Activated CD4-positive, alpha-beta T cell treated with anti-CD3 and anti-CD28 coated beads for 1 hour (primary cell): ENCODE results near the gene CAMKMT.
"Not testable (repeated sequence)": the region's sequence is repeated elsewhere in the genome, so short reads cannot be mapped to it uniquely, and the experiment has no call there.

Source experiments
- DNase-seq: peaks from one replicate; pipeline ENCODE4 v3.0.0-alpha.2; 2020

Gene CAMKMT

DNA sequence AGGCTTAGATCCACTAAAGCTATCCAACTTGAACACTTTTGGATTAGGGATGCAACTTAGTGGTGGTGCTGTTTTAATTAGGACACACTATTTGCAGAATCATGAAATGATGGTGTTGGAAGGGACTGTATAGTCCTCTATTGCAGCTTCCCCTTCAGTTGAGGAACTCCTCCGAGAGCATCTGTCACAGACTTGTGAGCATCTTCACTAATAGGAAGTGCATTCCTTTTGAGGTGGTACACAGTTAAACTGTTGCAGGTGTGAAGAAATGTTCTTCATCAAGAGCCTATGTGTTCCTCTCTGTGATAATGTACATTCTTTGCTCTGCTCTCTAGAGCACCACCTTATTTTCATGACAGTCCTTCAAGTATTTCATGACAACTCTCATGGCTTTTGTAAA lies 197.4 kb downstream of the CAMKMT start:
- DNase-seq = no peak

GRCh38 chr2:44560352-44560751 lies 198.6 kb downstream of the CAMKMT start:
- DNase-seq = no peak

GRCh38 chr2:44560941-44561340 lies 199.2 kb downstream of the CAMKMT start:
- no peak for DNase-seq

DNA sequence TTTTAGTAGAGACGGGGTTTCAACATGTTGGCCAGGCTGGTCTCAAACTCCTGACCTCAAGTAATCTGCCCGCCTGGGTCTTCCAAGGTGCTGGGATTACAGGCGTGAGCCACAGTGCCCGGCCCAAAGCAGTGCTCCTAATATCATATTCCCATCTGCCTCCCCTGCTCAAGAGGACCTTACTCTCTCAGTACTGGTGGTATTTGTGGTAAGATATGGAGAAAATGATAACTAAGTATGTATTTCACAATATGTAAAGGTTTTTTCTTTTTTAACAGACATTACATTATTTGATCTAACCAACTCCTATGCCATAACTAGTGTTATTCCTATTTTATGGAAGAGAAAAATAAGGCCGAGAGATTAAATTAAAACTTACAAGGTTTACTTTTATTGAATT lies 201.0 kb downstream of the CAMKMT start:
- no peak for DNase-seq

- no peak for DNase-seq
Observed at GRCh38 chr2:44564752-44565151, 203.0 kb downstream of the CAMKMT start.

DNA sequence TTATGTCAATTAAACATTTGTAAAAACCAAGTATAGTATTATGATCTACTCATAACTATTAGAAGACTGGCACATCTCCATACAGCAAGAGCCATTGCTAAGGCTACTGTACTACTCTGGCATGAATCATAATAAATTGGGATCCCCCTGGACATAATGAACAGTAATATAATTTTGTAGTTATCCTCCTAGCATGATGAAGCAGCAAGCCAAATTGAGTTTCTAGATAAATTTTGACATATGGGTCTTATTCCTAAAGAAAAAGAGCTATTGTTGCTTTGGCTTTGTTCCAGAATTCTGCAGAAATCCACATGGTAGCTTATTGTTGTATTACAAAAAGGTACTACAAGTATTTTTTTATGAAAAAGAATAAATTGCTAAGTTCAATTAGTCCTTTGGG lies 204.3 kb downstream of the CAMKMT start:
- no peak for DNase-seq

DNA sequence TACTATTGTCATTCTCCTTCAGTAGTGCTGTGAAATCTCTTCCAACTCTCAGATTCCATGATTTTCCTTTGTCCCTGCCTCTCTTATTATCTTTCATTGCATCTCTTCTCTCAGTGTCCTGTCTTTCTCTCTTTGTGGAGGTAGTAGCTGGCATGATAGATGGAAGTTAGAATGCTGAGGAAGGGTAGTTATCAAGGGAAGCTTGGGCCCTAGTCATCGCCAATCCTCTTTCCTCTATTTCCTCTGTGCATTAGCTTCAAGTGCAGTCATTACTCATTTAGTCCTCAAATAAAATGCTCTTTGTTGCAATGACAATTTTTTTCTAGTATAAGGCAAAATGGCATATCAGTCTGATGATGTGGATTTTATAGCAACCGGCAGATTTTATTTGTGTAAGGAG lies 207.7 kb downstream of the CAMKMT start:
- no peak for DNase-seq

DNA sequence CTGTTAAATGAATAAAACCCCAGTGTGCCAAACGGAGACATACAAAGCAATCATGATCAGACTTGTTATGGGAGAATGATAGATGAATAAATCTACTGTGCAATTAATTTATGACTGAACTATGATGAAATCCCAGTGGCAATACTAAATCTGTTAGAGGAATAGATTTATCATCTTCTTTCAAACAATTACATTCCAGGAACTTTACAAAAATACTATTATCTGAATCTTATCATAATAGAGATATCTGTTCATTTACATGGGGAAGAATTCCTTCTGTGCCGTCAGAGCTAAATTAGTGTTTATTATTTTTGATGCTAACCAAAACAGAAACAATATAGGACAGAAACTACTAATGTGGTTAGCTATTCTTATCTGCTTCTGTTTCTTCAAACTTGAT lies 208.5 kb downstream of the CAMKMT start:
- DNase-seq = no peak

GRCh38 chr2:44570777-44571176 lies 209.0 kb downstream of the CAMKMT start:
- no peak for DNase-seq

DNA sequence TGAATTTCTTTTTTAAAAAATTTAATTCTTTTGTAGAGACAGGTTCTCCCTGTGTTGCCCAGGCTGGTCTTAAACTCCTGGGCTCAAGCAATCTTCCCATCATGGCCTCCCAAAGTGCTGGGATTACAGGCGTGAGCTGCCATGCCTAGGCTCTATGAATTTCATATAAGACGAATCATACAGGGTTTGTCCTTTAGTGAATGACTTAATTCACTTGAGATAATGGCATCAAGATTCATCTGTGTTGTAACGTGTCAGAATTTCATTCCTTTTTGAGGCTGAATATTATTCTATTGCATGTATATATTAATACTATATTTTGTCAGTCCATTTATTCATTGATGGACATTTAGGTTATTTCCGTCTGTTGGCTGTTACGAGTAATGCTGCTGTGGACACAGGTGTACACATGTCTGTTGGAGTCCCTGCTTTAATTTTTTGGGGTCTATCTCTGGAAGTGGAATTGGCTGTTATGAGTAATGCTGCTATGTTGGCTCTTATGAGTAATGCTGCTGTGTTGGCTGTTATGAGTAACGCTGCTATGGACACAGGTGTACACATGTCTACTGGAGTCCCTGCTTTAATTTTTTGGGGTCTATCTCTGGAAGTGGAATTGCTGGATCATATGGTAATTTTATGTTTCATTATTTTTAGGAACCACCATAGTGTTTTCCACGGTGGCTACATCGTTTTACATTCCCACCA lies 210.6 kb downstream of the CAMKMT start:
- DNase-seq = no peak

DNA sequence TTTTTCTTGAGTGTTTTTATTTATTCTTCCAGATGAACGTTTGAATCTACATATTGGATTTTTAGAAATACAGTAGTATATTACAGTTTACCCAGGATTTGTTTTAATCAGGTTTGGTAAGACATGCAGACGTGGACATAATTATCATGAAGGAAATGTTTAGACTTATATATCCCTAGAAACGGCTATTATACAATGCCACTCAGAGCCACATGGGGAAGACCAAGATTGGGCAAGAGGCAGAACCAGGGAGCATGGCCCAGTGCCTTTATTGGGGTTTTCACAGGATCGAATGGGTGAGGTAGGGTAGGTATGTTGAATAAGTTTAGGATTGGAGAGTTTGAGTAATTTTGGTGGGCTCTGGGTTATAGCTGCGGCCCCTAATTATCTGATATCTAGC lies 212.2 kb downstream of the CAMKMT start:
- no peak for DNase-seq

DNA sequence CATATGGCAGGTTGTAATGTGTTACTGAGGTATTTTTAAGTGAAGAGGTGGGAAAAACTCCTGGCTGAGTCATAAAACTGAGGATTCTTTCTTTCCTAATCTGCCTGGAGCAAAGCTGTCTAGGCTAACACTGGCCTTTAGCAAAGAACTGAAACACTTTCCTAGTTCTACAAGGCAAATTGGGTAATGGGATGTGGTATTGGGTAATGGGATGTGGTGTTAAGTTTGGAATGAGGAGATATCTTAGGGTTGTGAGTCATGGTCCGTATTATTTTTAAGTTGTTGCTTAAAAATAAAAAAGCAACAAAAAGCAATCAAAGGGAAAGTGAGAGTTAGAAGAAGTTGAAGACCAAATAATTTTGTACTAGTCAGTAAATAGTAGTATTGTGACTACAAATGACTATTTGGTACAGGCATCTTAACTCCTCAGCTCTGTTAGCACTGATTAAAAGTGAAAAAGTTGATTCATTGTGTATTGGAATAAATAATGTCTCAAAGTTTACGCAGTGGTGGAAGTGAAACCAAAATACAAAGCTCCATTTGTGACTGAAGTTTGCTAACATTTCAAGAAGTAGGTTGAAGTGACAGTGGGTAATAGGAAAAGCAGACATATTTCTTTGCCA lies 216.8 kb downstream of the CAMKMT start:
- no peak for DNase-seq

GRCh38 chr2:44579115-44579836 lies 217.5 kb downstream of the CAMKMT start:
- DNase-seq = no peak

DNA sequence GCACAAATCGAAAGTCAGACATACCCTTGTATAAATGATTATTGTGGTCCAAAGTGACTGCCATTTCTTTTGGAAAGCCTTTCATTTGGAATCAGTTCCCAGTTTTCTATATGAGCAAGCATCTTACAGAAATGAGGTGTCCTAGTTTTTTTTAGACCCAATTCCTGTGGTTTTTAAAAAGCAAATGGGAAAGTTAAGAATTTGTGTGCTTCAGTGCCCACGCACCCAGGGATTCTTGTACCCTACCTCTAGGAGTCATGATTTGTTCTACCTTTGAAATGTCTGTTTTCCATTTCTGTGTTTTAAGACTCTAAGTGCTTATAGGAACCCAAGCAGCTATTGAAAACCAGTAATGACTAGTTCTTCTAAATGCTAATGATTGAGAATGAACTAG lies 218.1 kb downstream of the CAMKMT start:
- DNase-seq = no peak

DNA sequence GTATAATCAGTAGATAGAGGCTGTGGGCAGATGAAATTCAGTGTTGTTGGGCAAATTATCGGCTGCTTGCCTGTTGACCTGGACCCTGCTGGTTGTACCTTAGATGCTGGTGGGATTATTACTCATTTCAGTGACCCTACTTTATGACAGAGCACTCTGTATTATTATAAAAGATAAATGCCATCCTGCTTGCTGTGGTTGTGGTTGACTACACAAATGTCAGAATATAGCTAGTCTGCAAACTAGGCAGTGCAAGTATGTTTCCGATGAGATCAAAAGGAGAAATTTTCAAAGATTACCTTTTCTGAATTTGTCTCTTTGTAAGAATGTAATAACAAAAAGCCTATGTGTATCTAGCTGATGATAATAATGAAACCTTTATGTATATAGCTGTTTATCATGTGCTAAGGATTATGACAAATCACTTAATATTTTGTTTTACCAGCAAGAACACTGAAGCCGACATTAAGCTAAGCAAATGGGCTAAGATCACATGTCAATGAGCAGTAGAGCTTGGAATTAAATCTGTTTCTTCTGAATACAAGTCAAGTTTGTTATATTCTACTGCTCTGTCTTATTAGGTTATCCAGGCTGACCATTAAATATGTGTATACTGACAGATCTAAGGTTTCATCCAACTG lies 219.2 kb downstream of the CAMKMT start:
- DNase-seq = no peak

GRCh38 chr2:44582363-44583008 lies 220.7 kb downstream of the CAMKMT start:
- DNase-seq = no peak

DNA sequence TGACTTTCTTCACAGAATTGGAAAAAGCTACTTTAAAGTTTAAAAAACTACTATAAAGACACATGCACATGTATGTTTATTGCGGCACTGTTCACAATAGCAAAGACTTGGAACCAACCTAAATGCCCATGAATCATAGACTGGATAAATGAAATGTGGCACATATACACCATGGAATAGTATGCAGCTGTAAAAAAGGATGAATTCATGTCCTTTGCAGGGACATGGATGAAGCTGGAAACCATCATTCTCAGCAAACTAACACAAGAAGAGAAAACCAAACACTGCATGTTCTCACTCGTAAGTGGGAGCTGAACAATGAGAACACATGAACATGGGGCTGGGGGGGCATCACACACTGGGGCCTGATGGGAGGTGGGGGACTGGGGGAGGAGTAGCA lies 233.9 kb downstream of the CAMKMT start:
- DNase-seq = not testable (repeated sequence)

DNA sequence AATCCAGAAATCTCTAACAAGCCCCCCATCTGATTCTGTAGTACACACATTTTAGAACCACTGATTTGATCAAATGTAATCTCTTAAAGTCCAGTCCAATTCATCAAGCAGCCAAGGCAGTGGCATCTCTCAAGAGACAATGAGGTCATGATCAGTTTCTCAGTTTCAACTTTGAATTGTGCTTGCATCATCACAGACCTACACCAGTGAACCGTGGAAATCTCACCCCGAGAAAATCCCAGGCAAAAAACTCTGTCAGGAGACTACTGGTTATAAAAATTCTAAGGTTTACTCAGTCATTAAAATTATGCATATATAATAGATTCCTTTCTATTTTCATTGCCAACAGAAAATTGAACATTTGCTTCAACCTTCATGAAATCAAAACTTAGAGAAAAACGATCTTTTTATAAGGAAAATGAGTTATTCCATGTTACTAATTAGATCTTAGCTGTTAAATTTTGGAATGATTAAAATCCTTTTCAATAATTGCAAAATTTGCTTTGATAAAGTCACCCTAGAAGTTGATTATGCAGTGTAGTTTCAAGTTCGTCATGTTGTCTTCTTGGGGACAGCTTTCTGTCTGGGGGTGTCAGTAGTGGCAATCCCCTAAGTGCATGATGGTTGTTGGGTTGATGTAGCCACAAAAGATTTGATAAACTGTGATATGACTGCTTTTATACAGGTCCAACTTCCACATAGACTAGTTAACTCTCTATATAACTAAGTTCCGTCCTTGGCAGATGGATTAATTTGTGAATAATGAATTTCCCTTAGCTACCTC lies 235.0 kb downstream of the CAMKMT start:
- DNase-seq = no peak

DNA sequence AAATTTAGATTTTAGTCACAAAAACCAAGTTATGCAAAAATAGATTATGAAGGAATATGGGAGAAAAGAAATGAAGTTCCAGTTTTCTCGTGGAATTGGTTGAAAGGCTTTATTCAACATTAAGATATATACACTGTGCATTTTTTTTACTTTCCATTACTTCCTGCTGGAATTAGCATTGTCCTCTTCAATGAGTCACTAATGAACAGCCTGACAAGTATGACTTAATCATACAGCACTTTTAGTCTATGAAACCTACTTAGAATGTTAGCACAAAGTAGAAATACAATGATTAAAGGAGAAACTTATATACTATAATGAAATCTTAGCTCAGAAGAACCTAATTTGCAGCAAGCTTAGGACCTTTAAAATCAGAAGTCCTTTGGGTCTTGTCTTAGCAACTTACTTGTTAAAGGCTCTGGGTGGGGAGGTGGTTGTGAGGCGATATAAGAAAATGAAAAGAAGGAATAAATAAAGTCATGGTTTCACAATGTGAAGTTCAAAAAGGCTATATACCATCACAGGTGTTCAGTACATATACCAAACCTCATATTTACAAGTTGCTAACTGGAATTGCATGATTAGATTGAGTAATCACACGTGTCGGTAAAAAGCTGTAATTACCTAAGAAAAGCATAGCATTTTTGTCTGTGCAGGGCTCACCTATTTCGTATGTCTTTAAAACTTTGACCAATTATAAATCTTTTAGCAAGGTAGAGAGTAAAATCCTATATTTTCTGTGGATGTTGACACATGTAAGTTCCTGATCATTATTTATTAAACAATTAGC lies 236.8 kb downstream of the CAMKMT start:
- DNase-seq = no peak

DNA sequence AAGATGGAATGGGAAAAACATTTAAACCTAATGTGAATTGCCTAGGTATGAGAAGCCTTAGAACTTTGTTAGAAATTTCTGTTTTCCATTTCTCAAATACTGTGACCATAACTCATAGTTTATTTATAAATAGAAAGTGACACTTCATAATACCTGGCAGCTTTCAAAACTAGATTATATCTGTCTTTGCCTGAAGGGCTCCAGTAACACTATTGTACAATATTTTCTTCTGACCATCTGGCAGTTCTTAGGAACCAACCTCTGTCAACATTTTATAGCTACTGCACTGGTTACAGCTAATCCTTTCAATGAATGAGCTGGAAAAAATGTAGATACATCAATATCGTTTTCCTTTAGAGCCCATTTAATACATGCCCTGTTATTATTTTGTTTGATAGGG lies 237.4 kb downstream of the CAMKMT start:
- DNase-seq = no peak

- no peak for DNase-seq
Observed at GRCh38 chr2:44602446-44602845, 240.7 kb downstream of the CAMKMT start.

GRCh38 chr2:44605511-44605910 lies 243.8 kb downstream of the CAMKMT start:
- no peak for DNase-seq
